Right ventricle myocardium inferior (tissue), 1 donor: ENCODE measurements around the gene MVB12B. TPM values are rescaled to one million over a fixed set of nuclear protein-coding genes. Genes with fewer than 3 reads are reported as not detected.
A peak's percentile ranks its signal among the peaks of the same experiment; 100 is the strongest.

ENCODE experiments used
- ATAC-seq: fragments of 200-7000 bp; cut with Tn5 transposase; one replicate; pipeline ENCODE4 v1.9.1; 2020; ENCODE audit warnings: mild to moderate bottlenecking, moderate library complexity
- DNase-seq: peaks from one replicate; pipeline ENCODE4 v3.0.0; 2021; ENCODE audit errors: missing footprints
- intact Hi-C: fragments of 100-400 bp; cut with DNase I; formaldehyde crosslinking; loops from one replicate; pipeline ENCODE4 v1.11.0; 2022
- total RNA-seq: library from RNA; stranded (reverse); fragmentation: NEBNext Ultra II Directional; extraction: Animal tissue kit (Norgen Biotek cat#: 25700); gene quantifications from one replicate; pipeline ENCODE4 v1.2.1, GENCODE V29; 2021
- donor health status: DM: no; HTN: yes; CAD: no; lungs with severe emphysema.

MVB12B gene
- total RNA-seq, 1 donor from 2014 or later: 12.7 TPM

DNA sequence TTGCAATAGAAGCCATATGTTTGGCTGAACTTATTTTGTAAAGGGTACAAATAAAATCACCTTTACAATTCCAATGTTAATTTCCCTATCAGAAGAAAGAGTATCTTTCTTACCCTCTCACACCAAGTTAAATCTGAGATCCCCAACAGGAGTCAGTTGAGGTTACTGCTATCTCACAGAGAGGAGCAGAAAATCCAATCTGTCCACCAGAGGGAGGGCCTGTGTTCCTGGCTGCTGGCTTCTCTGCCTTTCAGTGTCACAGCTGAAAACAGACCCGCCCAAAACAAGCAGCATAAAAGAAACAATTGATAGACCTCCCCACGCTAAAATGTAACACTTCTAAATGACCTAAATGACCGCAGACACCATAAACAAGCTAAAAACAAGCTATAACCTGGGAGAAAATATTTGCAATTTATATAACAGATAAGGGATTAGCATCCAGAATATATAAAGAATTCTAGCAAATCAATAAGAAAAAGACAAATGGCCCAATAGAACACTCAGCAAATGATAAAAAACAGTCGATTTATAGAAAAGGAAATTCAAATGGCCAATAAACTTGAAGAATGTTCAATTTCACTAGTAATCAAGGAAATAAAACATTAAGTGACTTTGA, 24.5 kb upstream of the MVB12B start:
- no peak for DNase-seq
- ATAC-seq: peak; percentile 80
- intact Hi-C loops: loop anchor here (1.0 to 2.0 kb wide), 2 partner anchors 96 to 189 kb away; no protein-coding TSS in a partner anchor

DNA sequence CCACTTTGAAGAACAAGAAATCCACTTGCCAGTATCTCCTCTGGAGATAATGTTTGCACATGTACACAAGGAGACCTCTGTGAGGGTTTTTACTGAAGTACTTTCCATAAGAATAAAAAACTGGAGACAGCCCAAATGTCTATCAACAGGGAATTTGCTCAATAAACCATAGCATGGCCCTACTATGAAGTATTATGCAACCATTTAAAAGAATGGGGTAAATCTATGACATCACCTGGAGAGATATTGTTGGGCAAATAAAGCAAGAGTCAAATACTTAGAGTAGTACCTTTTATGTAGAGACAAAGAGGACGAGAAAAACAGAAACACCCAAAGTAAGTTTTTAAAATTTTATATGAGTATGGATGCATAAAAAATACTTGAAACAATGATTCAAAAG, 23.9 kb upstream of the MVB12B start:
- ATAC-seq (no peak), DNase-seq (no peak)
- intact Hi-C loops: loop anchor here (1.0 to 2.0 kb wide), 2 partner anchors 96 to 188 kb away; no protein-coding TSS in a partner anchor

DNA sequence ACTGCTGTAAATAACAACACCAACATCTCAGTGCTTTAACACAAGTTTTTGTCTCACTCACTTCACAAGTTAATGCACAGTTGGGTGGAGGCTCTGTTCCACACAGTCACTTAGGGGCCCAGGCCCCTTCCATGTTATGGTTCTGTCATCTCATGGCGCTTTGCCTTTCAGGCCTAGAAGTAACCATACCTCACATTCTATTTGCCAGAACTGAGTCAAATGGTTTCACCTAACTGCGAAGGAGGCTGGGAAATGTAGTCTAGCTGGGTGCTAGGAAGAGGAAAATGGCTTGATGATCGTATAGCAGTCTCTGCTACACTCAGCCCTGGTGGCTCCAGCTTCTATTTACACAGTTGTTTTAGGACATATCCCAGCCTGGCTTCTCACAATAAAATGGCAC, 23.1 kb upstream of the MVB12B start:
- ATAC-seq: no peak
- intact Hi-C loops: loop anchor here (2.0 kb wide), 1 partner anchor 187 kb away; no protein-coding TSS in a partner anchor
- no peak for DNase-seq

DNA sequence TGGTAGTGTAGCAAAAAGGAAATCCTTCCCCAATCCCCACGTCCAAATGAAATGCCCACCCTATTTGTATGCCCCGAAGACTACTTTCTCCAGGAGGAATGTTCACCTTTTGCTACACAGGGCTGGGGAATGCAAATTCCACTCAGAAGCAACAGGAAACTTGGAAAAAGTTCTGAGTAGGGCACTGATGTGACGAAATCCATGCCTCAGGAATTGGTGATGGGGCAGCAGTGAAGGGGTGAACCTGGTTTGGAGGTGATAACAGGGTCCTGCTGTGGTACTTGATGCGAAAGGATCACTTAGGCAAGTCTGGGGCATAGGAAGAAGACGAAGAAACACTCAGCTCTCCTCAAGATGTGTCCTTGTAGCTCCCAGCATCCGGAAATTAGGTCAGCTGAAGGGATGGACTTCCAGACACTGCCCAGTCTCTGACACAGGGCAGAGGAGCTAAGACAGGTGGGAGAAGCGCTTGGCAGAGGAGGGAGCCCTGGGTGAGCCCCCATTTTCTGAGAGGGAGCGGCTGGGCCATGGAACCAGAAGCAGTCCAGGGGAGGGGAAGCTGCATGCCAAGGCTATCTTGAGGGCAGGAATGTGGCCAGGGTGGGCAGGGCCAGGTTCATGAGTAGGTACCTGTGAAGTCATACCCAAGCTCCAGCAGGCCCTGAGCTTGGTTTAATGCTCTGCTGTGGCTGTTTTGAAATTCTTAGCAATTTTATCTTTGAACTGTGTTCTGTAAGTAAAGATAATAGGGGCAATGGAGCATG, 22.2 kb upstream of the MVB12B start:
- intact Hi-C loops: no loop called here
- no peak for DNase-seq
- ATAC-seq: no peak

DNA sequence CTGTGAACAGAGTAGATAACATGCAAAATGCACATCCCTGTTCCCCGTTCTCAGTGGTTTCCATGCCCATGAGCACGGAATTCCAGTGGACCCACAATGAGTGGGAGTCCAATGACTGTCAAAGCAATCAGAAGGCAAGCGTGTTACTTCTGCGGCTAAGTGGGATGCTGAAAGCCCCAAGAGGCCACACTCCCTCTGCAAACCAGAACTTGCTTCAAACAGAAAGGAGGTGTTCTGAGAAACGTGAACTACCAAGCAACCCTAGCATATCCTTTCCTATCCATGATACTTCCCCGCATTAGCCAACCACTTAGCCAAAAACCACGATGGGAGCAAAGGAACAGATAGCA, 21.7 kb upstream of the MVB12B start:
- ATAC-seq (no peak), DNase-seq (no peak)
- intact Hi-C loops: no loop called here

DNA sequence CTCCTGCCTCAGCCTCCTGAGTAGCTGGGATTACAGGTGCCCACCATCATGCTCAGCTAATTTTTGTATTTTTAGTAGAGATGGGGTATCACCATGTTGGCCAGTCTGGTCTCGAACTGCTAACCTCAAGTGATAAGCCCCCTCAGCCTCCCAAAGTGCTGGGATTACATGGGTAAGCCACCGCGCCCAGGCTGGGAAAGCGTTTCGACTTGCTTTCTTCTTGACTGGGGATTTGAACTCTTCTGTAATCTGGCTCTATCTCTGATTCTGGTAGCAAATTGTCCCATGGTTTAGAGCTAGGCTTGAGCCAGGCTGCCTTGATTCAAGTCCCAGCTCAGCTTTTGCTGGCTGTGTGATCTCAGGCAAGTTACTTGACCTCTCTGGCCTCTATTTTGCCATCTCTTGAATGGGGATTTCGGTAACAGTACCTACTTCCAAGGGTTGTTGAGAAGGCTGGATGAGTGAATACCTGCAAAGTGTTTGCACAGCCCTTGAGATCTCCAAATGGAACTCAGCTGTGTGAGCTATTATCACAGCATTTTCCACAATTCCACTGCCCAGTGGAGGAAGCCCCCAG, 20.5 kb upstream of the MVB12B start:
- intact Hi-C loops: no loop called here
- ATAC-seq (no peak), DNase-seq (no peak)

DNA sequence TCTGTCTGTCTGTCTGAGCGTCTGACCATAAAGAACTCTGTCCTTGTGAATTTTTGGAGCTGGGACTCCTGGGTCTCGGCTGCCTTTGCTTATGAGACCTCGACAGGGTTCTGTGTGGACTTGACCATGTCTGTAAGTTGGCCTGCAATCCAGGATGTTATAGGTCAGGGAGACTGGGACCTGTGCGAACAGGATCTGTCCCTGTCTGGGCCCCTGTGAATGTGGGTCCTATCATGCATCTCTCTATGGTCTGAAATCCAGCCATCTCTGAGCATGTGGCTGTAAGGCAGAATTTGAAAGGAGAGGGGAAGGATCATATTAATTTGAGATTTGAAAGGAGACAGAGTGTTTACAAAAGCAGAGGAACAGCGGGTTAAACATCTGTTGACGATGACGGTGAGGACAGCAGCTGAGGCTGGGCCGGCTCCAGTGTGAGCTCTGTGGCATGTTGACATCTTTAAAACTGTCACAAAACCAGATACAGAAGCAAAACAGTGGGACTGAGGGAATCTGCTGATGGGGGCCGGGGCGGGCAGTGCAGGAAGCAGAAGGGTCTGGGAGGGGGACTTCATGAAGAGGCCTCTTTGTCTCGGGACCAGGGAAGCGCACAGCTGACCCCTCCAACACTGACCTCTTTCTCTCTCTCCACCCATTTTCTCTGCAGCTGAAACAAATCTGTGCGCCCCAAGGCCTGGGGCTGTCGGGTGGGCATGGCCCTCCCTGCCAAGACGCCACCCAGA, 19.1 kb upstream of the MVB12B start:
- ATAC-seq (no peak), DNase-seq (no peak)
- intact Hi-C loops: no loop called here

DNA sequence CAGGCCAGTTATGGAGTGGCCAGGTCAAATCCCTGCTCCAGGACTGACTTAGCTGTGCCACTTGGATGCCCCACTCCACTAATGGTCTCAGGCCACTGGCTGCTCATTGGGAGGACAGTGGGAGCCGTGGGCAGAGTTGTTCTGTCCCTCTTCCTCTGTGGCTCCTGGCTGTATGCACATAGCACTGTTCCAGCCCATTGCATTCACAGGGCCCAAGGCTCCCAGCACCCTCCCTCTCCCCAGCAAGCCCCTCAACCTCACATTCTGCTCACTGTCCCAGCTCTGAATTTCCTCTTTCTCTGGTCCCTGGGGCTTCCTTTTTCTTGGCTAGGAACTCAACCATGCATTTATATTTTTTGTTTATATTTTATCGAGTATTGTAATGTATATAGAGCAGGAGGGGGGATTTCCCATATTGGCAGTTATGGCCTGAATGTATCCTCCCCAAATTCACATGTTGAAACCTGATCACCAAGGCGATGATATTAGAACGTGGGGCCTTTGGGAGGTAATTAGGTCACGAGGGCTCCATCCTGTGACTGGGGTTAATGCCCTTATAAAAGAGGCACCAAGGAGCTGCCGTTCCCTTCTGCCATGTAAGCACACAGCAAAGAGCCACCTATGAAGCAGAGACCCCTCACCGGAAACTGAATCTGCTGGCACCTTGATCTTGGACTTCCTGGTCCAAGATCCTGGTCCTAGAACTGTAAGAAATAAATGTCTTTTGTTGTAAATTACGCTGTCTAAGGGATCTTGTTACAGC, 17.0 kb upstream of the MVB12B start:
- intact Hi-C loops: loop anchor here (10.0 kb wide), 1 partner anchor 255 kb away; no protein-coding TSS in a partner anchor
- no peak for DNase-seq
- no peak for ATAC-seq

DNA sequence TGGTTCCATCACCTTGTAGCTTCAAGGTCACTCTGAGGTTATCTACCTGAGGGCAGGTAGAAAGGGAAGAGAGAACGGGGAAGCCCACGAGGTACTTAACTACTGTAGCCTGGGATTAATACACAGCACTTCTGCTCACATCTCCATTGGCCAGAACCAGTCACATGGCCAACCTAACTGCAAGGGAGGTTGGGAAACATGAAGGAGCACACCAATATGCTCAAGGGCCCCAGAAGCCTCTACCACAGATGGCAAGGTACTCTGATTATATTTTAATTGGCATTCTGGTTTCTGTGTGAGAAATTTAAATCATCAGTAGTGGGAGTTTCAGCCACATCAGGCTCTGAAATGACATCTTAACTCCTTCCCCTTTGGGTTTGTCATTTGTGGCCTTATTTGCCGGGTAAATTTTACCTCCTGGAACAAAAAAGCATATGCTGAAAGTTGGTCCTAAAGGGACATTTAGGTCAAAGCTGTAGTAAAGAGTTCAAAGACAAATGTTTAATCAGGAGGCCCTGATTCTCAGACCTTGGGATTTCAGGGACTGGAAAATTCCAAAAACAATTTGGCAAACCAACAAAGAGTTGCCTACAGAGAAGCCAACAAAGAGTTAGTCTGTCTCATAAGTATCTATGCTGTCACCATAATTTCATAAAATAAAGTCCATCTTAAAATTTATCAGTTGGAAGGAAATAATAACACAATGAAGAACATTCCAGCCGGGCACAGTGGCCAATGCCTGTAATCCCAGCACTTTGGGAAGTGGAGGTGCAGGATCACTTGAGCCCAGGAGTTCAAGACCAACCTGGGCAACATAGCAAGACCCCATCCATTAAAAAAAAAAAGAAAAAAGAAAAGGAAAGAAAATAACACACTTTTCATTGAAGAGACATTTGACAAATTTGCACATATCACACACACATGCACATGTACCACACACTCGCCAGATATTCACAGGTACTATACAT, 13.8 kb upstream of the MVB12B start:
- DNase-seq: no peak
- ATAC-seq: no peak
- intact Hi-C loops: loop anchor here (10.0 kb wide), 1 partner anchor 252 kb away; no protein-coding TSS in a partner anchor

DNA sequence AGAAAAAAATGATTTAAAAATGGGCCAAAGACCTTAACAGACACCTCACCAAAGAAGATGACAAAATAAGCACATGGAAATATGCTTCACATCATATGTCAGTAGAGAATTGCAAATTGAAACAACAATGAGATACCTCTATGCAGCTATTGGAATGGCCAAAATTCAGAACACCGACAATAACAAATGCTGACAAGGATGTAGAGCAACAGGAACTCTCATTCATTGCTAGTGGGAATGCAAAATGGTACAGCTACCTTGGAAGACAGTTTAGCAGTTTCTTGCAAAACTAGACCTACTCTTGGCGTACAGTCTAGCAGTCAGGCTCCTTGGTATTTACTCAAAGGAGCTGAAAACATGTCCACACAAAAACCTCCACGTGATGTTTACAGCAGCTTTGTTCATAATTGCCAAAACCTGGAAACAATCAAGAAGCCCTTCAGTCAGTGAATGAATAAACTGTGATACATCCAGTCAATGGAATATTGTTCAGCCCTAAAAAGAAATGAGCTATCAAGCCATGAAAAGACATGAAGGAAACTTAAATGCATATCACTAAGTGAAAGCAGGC, 10.5 kb upstream of the MVB12B start:
- DNase-seq: no peak
- no peak for ATAC-seq
- intact Hi-C loops: loop anchor here (2.0 to 10.0 kb wide), 3 partner anchors 83 to 249 kb away; no protein-coding TSS in a partner anchor

DNA sequence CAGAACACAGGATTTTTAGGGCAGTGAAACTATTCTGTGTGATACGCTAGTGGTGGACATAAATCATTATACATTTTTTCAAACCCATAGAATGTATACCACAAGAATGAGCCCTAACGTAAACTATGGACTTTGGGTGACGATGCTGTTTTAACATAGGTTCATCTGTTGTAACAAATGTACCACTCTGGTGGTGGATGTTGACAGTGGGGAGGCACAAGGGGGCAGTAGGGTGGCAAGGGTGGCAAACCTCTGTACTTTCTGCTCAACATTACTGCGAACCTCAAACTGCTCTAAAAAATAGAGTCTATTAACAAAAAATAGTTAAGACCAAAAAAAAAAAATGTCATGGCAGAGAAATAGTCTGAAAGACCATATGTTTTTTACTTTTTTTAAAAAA, 9.1 kb upstream of the MVB12B start:
- intact Hi-C loops: loop anchor here (2.0 to 10.0 kb wide), 3 partner anchors 81 to 247 kb away; no protein-coding TSS in a partner anchor

DNA sequence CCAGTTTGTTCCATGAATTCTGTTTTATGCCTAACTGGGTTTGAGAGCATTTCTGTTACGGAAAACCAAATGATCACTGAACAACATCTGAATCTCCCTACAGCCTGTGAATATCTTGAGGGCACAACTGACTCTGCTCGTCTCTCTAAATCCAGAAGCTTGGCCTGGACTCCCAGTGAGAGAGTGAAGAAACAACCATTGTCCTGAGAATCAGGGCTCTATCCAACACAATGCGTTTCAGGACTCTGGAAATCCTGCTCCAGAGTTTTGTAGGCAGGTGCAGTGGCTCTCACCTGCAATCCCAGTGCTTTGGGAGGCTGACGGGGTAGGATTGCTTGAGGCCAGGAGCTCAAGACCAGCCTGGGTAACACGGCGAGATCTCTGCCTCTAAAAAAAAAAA, 7.8 kb upstream of the MVB12B start:
- intact Hi-C loops: loop anchor here (5.0 to 10.0 kb wide), 2 partner anchors 173 to 246 kb away; no protein-coding TSS in a partner anchor
- no peak for ATAC-seq

More for the DNA sequence above, 9.1 kb upstream of the MVB12B start:
- no peak for ATAC-seq
- DNase-seq: no peak

DNA sequence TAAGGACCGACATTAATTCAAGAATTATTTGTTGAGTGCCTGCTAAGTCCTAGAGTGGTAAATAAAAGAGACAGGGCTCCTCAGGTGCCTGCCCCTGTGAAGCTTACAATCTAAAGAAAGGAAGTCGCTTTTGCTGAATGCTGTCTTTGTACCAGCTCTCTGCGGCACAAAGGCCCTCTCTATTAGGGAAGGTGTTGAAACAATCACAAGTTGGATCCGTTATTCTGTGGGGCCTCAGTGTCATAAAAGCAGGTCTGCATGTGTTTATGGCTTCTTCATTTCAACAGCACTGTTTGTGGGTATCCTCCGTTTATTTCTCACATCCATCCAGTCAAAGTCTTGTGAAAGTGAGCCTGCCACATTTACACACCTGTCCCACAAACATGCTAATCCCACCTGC, 7.0 kb upstream of the MVB12B start:
- ATAC-seq (no peak), DNase-seq (no peak)
- intact Hi-C loops: loop anchor here (5.0 to 10.0 kb wide), 2 partner anchors 173 to 245 kb away; no protein-coding TSS in a partner anchor

More for the DNA sequence above, 7.8 kb upstream of the MVB12B start:
- no peak for DNase-seq

DNA sequence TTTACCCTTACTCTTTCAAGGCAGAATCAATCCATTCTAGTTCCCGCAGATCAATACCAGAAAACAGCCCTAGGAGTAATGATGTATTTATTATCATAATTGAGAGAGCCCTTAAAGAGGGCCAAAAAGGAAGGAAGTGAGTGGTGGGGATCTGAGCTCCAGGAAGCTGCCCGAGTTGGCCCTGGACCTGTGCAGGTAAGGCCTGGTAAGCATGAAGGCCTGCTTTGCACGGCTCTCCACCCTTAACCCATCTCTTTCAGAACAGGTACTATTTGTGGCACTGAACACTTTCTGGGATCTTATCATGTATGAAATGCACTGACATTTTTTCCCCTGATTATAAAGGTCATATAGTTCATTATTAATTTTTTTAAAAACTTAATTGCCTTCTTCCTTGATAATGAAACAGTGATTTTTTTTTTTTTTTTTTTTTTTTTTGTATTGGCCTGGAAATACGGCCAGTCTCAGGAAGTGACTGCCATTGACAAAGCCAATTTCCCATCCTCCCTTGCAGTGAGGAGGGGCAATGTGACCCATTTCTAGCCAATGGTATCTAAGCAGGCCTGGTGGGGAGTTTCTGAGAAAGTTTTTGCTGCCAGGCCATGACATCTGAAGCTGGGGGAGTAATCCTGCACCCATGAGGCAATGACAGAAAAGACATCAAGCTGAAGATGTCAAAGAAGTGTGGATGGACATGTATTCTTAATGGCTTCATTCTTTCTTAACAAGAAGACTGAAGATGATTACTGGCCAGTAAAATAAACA, 6.3 kb upstream of the MVB12B start:
- DNase-seq (no peak), ATAC-seq (no peak)
- intact Hi-C loops: no loop called here

DNA sequence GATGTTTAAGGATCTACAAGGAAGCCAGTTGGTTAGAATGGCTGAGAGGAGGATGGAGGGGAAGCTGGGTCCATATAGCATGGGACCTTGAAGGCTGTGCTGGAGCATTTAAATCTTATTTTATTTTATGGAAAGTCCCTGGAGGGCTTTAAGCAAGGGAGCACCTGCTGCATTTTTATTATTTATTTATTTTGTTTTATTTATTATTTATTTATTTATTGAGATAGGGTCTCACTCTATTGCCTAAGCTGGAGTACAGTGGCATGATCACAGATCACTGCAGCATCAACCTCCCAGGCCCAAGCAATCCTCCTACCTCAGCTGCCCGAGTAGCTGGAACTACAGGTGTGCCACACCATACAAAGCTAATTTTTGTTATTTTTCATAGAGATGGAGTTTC, 4.9 kb upstream of the MVB12B start:
- intact Hi-C loops: no loop called here
- DNase-seq (no peak), ATAC-seq (no peak)

DNA sequence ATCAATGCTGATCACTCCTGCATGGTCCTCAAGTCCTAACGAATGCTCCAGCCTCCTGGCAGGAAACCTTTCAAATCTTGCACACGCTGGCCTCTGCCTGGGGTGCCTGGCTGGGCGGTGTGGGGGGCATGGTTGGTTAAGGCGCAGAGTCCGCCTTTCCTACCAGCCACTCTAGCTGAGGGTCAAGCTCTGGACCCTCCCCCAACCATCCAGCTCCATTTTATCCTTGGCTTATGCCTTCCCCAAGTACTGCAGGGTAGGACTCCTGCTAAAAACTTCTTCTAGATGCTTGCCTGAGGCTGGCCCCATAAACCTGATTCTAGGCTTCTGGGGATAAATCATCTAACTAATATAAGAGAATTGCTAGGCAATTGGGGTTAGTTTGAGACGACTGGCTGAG, 808 bp upstream of the MVB12B start:
- ATAC-seq (no peak), DNase-seq (no peak)
- intact Hi-C loops: loop anchor here (5.0 kb wide), 1 partner anchor 66 kb away; no protein-coding TSS in a partner anchor
